Measurements from ENCODE around the gene TGM1.

DNA sequence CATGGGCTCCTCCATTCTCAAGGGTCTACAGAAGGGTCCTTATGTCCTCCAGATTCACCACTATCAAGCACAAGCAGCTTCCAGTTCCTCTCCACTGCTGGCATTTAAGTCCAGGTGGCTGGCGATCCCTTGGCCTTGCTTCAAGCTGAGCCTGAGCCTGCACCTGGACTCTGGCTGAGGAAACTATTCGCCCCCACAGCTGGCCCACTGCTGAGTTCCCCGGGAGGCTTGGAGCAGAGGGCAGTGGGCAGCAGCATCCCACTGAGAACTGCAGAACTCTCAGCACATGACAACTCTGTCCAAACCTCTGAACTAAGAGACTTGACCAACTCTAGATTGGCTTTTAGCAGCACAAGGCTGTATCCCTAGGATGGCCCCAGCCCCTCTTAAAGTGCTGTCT is 19.8 kb upstream of the TGM1 start:
- TF ChIP-seq, protein P1, sequence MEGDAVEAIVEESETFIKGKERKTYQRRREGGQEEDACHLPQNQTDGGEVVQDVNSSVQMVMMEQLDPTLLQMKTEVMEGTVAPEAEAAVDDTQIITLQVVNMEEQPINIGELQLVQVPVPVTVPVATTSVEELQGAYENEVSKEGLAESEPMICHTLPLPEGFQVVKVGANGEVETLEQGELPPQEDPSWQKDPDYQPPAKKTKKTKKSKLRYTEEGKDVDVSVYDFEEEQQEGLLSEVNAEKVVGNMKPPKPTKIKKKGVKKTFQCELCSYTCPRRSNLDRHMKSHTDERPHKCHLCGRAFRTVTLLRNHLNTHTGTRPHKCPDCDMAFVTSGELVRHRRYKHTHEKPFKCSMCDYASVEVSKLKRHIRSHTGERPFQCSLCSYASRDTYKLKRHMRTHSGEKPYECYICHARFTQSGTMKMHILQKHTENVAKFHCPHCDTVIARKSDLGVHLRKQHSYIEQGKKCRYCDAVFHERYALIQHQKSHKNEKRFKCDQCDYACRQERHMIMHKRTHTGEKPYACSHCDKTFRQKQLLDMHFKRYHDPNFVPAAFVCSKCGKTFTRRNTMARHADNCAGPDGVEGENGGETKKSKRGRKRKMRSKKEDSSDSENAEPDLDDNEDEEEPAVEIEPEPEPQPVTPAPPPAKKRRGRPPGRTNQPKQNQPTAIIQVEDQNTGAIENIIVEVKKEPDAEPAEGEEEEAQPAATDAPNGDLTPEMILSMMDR (conservative IDR thresholded peaks at IDR 0.05; ENCODE audit: low read depth in 2 of 2) = no peak
- TF ChIP-seq, protein P2, sequence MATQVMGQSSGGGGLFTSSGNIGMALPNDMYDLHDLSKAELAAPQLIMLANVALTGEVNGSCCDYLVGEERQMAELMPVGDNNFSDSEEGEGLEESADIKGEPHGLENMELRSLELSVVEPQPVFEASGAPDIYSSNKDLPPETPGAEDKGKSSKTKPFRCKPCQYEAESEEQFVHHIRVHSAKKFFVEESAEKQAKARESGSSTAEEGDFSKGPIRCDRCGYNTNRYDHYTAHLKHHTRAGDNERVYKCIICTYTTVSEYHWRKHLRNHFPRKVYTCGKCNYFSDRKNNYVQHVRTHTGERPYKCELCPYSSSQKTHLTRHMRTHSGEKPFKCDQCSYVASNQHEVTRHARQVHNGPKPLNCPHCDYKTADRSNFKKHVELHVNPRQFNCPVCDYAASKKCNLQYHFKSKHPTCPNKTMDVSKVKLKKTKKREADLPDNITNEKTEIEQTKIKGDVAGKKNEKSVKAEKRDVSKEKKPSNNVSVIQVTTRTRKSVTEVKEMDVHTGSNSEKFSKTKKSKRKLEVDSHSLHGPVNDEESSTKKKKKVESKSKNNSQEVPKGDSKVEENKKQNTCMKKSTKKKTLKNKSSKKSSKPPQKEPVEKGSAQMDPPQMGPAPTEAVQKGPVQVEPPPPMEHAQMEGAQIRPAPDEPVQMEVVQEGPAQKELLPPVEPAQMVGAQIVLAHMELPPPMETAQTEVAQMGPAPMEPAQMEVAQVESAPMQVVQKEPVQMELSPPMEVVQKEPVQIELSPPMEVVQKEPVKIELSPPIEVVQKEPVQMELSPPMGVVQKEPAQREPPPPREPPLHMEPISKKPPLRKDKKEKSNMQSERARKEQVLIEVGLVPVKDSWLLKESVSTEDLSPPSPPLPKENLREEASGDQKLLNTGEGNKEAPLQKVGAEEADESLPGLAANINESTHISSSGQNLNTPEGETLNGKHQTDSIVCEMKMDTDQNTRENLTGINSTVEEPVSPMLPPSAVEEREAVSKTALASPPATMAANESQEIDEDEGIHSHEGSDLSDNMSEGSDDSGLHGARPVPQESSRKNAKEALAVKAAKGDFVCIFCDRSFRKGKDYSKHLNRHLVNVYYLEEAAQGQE (IDR thresholded peaks at IDR 0.05; ENCODE audit: unreplicated experiment) = no peak
- no peak for TF ChIP-seq JUNB (IDR thresholded peaks at IDR 0.05; ENCODE audit: unreplicated experiment)
- TF ChIP-seq EZH2 (IDR thresholded peaks at IDR 0.05; ENCODE audit: low read depth, unreplicated experiment) = no peak
- no peak for TF ChIP-seq CREB1 (CRISPR knock-in tag; IDR thresholded peaks at IDR 0.05; ENCODE audit: low read depth)
- no peak for TF ChIP-seq POLR2AphosphoS5 (IDR thresholded peaks at IDR 0.05; ENCODE audit: low read depth)
- TF ChIP-seq EZH2phosphoT487 (IDR thresholded peaks at IDR 0.05; ENCODE audit: unreplicated experiment) = no peak
- TF ChIP-seq, protein P3, sequence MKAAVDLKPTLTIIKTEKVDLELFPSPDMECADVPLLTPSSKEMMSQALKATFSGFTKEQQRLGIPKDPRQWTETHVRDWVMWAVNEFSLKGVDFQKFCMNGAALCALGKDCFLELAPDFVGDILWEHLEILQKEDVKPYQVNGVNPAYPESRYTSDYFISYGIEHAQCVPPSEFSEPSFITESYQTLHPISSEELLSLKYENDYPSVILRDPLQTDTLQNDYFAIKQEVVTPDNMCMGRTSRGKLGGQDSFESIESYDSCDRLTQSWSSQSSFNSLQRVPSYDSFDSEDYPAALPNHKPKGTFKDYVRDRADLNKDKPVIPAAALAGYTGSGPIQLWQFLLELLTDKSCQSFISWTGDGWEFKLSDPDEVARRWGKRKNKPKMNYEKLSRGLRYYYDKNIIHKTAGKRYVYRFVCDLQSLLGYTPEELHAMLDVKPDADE (IDR thresholded peaks at IDR 0.05) = no peak
- TF ChIP-seq NANOG (IDR thresholded peaks at IDR 0.05; ENCODE audit: borderline replicate concordance) = no peak
- TF ChIP-seq, protein P4, sequence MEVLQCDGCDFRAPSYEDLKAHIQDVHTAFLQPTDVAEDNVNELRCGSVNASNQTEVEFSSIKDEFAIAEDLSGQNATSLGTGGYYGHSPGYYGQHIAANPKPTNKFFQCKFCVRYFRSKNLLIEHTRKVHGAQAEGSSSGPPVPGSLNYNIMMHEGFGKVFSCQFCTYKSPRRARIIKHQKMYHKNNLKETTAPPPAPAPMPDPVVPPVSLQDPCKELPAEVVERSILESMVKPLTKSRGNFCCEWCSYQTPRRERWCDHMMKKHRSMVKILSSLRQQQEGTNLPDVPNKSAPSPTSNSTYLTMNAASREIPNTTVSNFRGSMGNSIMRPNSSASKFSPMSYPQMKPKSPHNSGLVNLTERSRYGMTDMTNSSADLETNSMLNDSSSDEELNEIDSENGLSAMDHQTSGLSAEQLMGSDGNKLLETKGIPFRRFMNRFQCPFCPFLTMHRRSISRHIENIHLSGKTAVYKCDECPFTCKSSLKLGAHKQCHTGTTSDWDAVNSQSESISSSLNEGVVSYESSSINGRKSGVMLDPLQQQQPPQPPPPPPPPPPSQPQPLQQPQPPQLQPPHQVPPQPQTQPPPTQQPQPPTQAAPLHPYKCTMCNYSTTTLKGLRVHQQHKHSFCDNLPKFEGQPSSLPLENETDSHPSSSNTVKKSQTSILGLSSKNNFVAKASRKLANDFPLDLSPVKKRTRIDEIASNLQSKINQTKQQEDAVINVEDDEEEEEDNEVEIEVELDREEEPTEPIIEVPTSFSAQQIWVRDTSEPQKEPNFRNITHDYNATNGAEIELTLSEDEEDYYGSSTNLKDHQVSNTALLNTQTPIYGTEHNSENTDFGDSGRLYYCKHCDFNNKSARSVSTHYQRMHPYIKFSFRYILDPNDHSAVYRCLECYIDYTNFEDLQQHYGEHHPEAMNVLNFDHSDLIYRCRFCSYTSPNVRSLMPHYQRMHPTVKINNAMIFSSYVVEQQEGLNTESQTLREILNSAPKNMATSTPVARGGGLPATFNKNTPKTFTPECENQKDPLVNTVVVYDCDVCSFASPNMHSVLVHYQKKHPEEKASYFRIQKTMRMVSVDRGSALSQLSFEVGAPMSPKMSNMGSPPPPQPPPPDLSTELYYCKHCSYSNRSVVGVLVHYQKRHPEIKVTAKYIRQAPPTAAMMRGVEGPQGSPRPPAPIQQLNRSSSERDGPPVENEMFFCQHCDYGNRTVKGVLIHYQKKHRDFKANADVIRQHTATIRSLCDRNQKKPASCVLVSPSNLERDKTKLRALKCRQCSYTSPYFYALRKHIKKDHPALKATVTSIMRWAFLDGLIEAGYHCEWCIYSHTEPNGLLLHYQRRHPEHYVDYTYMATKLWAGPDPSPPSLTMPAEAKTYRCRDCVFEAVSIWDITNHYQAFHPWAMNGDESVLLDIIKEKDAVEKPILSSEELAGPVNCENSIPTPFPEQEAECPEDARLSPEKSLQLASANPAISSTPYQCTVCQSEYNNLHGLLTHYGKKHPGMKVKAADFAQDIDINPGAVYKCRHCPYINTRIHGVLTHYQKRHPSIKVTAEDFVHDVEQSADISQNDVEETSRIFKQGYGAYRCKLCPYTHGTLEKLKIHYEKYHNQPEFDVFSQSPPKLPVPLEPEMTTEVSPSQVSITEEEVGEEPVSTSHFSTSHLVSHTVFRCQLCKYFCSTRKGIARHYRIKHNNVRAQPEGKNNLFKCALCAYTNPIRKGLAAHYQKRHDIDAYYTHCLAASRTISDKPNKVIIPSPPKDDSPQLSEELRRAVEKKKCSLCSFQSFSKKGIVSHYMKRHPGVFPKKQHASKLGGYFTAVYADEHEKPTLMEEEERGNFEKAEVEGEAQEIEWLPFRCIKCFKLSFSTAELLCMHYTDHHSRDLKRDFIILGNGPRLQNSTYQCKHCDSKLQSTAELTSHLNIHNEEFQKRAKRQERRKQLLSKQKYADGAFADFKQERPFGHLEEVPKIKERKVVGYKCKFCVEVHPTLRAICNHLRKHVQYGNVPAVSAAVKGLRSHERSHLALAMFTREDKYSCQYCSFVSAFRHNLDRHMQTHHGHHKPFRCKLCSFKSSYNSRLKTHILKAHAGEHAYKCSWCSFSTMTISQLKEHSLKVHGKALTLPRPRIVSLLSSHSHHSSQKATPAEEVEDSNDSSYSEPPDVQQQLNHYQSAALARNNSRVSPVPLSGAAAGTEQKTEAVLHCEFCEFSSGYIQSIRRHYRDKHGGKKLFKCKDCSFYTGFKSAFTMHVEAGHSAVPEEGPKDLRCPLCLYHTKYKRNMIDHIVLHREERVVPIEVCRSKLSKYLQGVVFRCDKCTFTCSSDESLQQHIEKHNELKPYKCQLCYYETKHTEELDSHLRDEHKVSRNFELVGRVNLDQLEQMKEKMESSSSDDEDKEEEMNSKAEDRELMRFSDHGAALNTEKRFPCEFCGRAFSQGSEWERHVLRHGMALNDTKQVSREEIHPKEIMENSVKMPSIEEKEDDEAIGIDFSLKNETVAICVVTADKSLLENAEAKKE (CRISPR knock-in tag; IDR thresholded peaks at IDR 0.05) = no peak
- TF ChIP-seq ZNF331 (CRISPR knock-in tag; IDR thresholded peaks at IDR 0.05; ENCODE audit: low read depth) = no peak
- no peak for TF ChIP-seq STAT1 (IDR thresholded peaks at IDR 0.05; ENCODE audit: unreplicated experiment)
